ENCODE results near the gene KRT7. TPM values are rescaled to one million over a fixed set of nuclear protein-coding genes. Genes with fewer than 3 reads are reported as not detected.

Gene KRT7
- total RNA-seq, 1 donor from 2014 or later, result not detected

- Histone ChIP-seq H3K9ac (ENCODE audit: low read depth in 1 of 3, low read length in 3 of 3) (no peak overlapping the region), H3K27me3 (ENCODE audit: control insufficient read depth in 3 of 3, insufficient read depth in 3 of 3, low read length in 3 of 3) (peaks cover 14 to 25% (median 22%) of the 10 kb centered on the region in 3 donors), H3K9me3 (ENCODE audit: control insufficient read depth in 3 of 3, low read length in 3 of 3) (no peaks in the 10 kb centered on the region), H3K4me1 (ENCODE audit: control insufficient read depth in 3 of 3, insufficient read depth in 3 of 3, low read length in 3 of 3) (peaks cover 0 to 4% (median 0%) of the 10 kb centered on the region in 3 donors), H3K4me3 (ENCODE audit: low read length in 3 of 3) (no peak overlapping the region), H3K36me3 (ENCODE audit: control insufficient read depth in 3 of 3, insufficient read depth in 3 of 3, low read length in 3 of 3) (no peaks in the 10 kb centered on the region), H3K27ac (ENCODE audit: low read depth, low read length) (no peak overlapping the region)
Observed at GRCh38 chr12:52262286-52262685, 29.2 kb downstream of the KRT7 start.

- no peaks in the 10 kb centered on the region for H3K9me3 ChIP-seq (ENCODE audit: control insufficient read depth in 3 of 3, low read length in 3 of 3)
- H3K9ac ChIP-seq (ENCODE audit: low read depth in 1 of 3, low read length in 3 of 3), result no peak overlapping the region
Observed at GRCh38 chr12:52263761-52264434, 30.9 kb downstream of the KRT7 start.

DNA sequence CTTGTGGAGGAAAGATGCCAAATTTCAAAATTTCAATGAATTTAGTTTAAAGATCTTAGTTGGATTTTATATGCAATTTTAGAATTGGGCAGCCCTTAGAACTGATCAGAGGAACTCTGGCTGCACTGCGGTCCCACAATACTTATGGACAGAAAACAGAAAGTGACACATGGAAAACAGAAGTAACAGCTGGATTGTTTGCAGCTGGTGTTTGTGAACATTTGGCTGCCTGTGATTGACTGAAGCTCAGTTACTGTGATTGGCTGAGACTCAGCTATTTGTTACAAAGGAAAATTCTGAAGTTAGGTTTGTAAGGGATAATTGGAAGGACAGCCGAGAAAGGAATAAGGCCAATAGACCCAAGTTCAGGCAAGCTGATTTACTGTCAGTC is 31.4 kb downstream of the KRT7 start:
- H3K4me3 ChIP-seq (ENCODE audit: low read length in 3 of 3), result no peak overlapping the region
- H3K9ac ChIP-seq (ENCODE audit: low read depth in 1 of 3, low read length in 3 of 3), result no peak overlapping the region
- H3K36me3 ChIP-seq (ENCODE audit: control insufficient read depth in 3 of 3, insufficient read depth in 3 of 3, low read length in 3 of 3), result no peaks in the 10 kb centered on the region
- H3K9me3 ChIP-seq (ENCODE audit: control insufficient read depth in 3 of 3, low read length in 3 of 3), result no peaks in the 10 kb centered on the region
- no peaks in the 10 kb centered on the region for H3K4me1 ChIP-seq (ENCODE audit: control insufficient read depth in 3 of 3, insufficient read depth in 3 of 3, low read length in 3 of 3)
- peaks cover 6 to 9% (median 9%) of the 10 kb centered on the region in 3 donors for H3K27me3 ChIP-seq (ENCODE audit: control insufficient read depth in 3 of 3, insufficient read depth in 3 of 3, low read length in 3 of 3)
- H3K27ac ChIP-seq (ENCODE audit: low read depth, low read length), result no peak overlapping the region

More at GRCh38 chr12:52263761-52264434, 30.9 kb downstream of the KRT7 start:
- Histone ChIP-seq H3K36me3 (ENCODE audit: control insufficient read depth in 3 of 3, insufficient read depth in 3 of 3, low read length in 3 of 3) (no peaks in the 10 kb centered on the region), H3K27ac (ENCODE audit: low read depth, low read length) (no peak overlapping the region), H3K4me3 (ENCODE audit: low read length in 3 of 3) (no peak overlapping the region), H3K4me1 (ENCODE audit: control insufficient read depth in 3 of 3, insufficient read depth in 3 of 3, low read length in 3 of 3) (no peaks in the 10 kb centered on the region), H3K27me3 (ENCODE audit: control insufficient read depth in 3 of 3, insufficient read depth in 3 of 3, low read length in 3 of 3) (peaks cover 6 to 14% (median 13%) of the 10 kb centered on the region in 3 donors)

GRCh38 chr12:52266514-52266913 is 33.5 kb downstream of the KRT7 start:
- Histone ChIP-seq H3K36me3 (ENCODE audit: control insufficient read depth in 3 of 3, insufficient read depth in 3 of 3, low read length in 3 of 3) (no peaks in the 10 kb centered on the region), H3K9me3 (ENCODE audit: control insufficient read depth in 3 of 3, low read length in 3 of 3) (no peaks in the 10 kb centered on the region), H3K27me3 (ENCODE audit: control insufficient read depth in 3 of 3, insufficient read depth in 3 of 3, low read length in 3 of 3) (peaks cover 6 to 12% (median 8%) of the 10 kb centered on the region in 3 donors), H3K9ac (ENCODE audit: low read depth in 1 of 3, low read length in 3 of 3) (no peak overlapping the region), H3K4me1 (ENCODE audit: control insufficient read depth in 3 of 3, insufficient read depth in 3 of 3, low read length in 3 of 3) (no peaks in the 10 kb centered on the region), H3K27ac (ENCODE audit: low read depth, low read length) (no peak overlapping the region), H3K4me3 (ENCODE audit: low read length in 3 of 3) (no peak overlapping the region)

DNA sequence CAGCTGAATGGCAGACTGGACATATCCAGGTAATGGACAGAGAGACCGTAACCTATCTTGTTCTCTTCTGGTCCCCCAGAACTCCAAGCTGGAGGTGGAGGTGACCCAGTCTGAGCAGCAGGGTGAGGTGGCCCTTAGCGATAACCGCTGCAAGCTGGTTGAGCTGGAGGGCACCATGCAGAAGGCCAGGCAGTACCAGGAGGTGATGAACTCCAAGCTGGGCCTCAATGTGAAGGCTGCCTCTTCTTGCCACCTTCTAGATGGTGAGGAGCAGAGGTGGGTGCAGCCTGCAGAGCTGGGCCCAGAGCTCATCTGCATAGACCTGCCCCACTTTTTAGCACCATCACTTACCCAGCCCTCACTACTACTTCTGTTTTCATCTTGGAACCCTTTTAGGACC is 34.2 kb downstream of the KRT7 start:
- no peak overlapping the region for H3K27ac ChIP-seq (ENCODE audit: low read depth, low read length)
- no peak overlapping the region for H3K9ac ChIP-seq (ENCODE audit: low read depth in 1 of 3, low read length in 3 of 3)
- H3K9me3 ChIP-seq (ENCODE audit: control insufficient read depth in 3 of 3, low read length in 3 of 3), result no peaks in the 10 kb centered on the region
- no peak overlapping the region for H3K4me3 ChIP-seq (ENCODE audit: low read length in 3 of 3)
- peaks cover under 1 to 12% (median 5%) of the 10 kb centered on the region in 3 donors for H3K27me3 ChIP-seq (ENCODE audit: control insufficient read depth in 3 of 3, insufficient read depth in 3 of 3, low read length in 3 of 3)
- H3K4me1 ChIP-seq (ENCODE audit: control insufficient read depth in 3 of 3, insufficient read depth in 3 of 3, low read length in 3 of 3), result no peaks in the 10 kb centered on the region
- H3K36me3 ChIP-seq (ENCODE audit: control insufficient read depth in 3 of 3, insufficient read depth in 3 of 3, low read length in 3 of 3), result no peaks in the 10 kb centered on the region

DNA sequence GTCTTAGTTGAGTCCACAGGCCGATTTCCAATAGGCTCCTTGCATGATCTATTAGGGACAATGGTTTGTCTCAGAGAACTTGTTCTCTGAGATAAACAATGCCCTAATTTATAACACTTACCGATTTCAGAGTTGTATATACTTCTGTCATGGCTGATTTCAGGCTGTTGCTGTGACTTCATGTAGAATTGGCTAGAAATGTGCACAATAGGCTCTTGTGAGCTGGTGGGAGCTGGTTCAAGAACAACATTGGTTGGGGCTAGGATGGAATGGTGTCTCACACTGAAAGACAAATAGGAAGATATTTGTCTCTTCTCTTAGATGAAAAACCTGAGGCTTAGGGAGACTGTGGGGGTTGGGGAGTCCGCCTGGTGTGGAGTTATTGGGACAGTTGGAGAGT is 34.7 kb downstream of the KRT7 start:
- no peaks in the 10 kb centered on the region for H3K4me1 ChIP-seq (ENCODE audit: control insufficient read depth in 3 of 3, insufficient read depth in 3 of 3, low read length in 3 of 3)
- H3K4me3 ChIP-seq (ENCODE audit: low read length in 3 of 3), result no peak overlapping the region
- no peak overlapping the region for H3K27ac ChIP-seq (ENCODE audit: low read depth, low read length)
- H3K9me3 ChIP-seq (ENCODE audit: control insufficient read depth in 3 of 3, low read length in 3 of 3), result no peaks in the 10 kb centered on the region
- no peak overlapping the region for H3K9ac ChIP-seq (ENCODE audit: low read depth in 1 of 3, low read length in 3 of 3)
- peaks cover 0 to 12% (median 5%) of the 10 kb centered on the region in 3 donors for H3K27me3 ChIP-seq (ENCODE audit: control insufficient read depth in 3 of 3, insufficient read depth in 3 of 3, low read length in 3 of 3)
- H3K36me3 ChIP-seq (ENCODE audit: control insufficient read depth in 3 of 3, insufficient read depth in 3 of 3, low read length in 3 of 3), result no peaks in the 10 kb centered on the region

GRCh38 chr12:52268212-52268611 is 35.2 kb downstream of the KRT7 start:
- H3K4me1 ChIP-seq (ENCODE audit: control insufficient read depth in 3 of 3, insufficient read depth in 3 of 3, low read length in 3 of 3), result no peaks in the 10 kb centered on the region
- H3K27me3 ChIP-seq (ENCODE audit: control insufficient read depth in 3 of 3, insufficient read depth in 3 of 3, low read length in 3 of 3), result peaks cover 0 to 8% (median 5%) of the 10 kb centered on the region in 3 donors

GRCh38 chr12:52270541-52271070 is 37.6 kb downstream of the KRT7 start:
- Histone ChIP-seq H3K27ac (ENCODE audit: low read depth, low read length) (no peak overlapping the region), H3K36me3 (ENCODE audit: control insufficient read depth in 3 of 3, insufficient read depth in 3 of 3, low read length in 3 of 3) (no peaks in the 10 kb centered on the region), H3K4me3 (ENCODE audit: low read length in 3 of 3) (no peak overlapping the region), H3K9ac (ENCODE audit: low read depth in 1 of 3, low read length in 3 of 3) (no peak overlapping the region), H3K27me3 (ENCODE audit: control insufficient read depth in 3 of 3, insufficient read depth in 3 of 3, low read length in 3 of 3) (peaks cover 0 to 8% (median 5%) of the 10 kb centered on the region in 3 donors), H3K4me1 (ENCODE audit: control insufficient read depth in 3 of 3, insufficient read depth in 3 of 3, low read length in 3 of 3) (no peaks in the 10 kb centered on the region), H3K9me3 (ENCODE audit: control insufficient read depth in 3 of 3, low read length in 3 of 3) (no peaks in the 10 kb centered on the region)

More at GRCh38 chr12:52268212-52268611, 35.2 kb downstream of the KRT7 start:
- Histone ChIP-seq H3K4me3 (ENCODE audit: low read length in 3 of 3) (no peak overlapping the region), H3K27ac (ENCODE audit: low read depth, low read length) (no peak overlapping the region), H3K9me3 (ENCODE audit: control insufficient read depth in 3 of 3, low read length in 3 of 3) (no peaks in the 10 kb centered on the region), H3K36me3 (ENCODE audit: control insufficient read depth in 3 of 3, insufficient read depth in 3 of 3, low read length in 3 of 3) (no peaks in the 10 kb centered on the region), H3K9ac (ENCODE audit: low read depth in 1 of 3, low read length in 3 of 3) (no peak overlapping the region)

DNA sequence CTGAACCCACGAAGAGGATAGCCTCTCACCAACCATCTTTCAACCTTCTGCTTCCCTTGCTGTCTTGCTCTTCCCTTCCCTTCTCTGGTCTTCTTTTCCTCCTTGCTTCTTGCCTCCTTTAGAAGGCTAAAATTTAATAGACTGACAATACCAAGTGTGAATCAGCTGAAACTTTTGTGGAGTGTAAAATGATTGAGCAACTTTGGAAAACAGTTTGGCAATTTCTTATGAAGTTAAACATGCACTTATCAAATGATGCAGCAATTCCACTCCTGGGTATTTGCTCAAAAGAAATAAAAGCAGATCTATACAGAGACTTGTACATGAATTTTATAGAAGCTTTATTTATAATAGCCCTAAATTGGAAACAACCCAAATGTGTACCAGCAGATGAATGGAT is 38.1 kb downstream of the KRT7 start:
- Histone ChIP-seq H3K9me3 (ENCODE audit: control insufficient read depth in 3 of 3, low read length in 3 of 3) (no peaks in the 10 kb centered on the region), H3K4me3 (ENCODE audit: low read length in 3 of 3) (no peak overlapping the region), H3K9ac (ENCODE audit: low read depth in 1 of 3, low read length in 3 of 3) (no peak overlapping the region), H3K27ac (ENCODE audit: low read depth, low read length) (no peak overlapping the region), H3K27me3 (ENCODE audit: control insufficient read depth in 3 of 3, insufficient read depth in 3 of 3, low read length in 3 of 3) (peaks cover 0 to 12% (median 5%) of the 10 kb centered on the region in 3 donors), H3K4me1 (ENCODE audit: control insufficient read depth in 3 of 3, insufficient read depth in 3 of 3, low read length in 3 of 3) (no peaks in the 10 kb centered on the region), H3K36me3 (ENCODE audit: control insufficient read depth in 3 of 3, insufficient read depth in 3 of 3, low read length in 3 of 3) (no peaks in the 10 kb centered on the region)

DNA sequence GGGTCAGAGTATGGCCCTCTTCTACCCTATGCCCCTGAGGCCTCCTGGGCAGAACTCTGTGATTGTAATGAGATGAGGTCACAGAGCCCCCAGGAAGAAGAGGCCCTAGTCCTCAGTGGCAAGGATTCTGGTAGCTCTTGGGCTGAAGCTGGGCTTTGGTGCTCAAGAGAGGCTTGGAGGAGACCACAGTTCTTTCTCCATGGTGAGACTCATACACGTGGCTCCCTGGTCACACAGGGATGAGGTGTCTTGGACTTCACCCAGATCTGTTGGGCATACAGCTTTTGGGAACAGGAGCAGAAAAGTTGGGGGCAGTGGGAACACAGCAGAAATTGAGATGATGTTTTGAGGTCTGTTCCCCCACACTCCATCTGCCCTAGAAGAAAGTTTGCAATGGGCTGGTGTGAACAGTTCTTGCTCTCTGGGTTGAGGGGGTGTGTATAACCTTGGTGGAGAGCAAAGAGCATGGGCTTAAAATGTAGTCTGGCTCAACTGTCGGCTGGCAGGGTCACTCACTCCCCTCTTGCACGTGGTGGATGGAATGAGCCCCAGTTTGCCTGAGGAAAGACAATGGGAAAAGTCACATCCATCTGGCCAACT is 41.6 kb downstream of the KRT7 start, which contains the start of gene KRT86:
KRT86 (plus strand) TSS at position 125 of the 600 bp plus-strand sequence. CDS start 27,272 bp downstream, outside the sequence.
- H3K4me3 ChIP-seq (ENCODE audit: low read length in 3 of 3), result no peak within 1 kb of the TSS
- peaks cover 5 to 12% (median 11%) of the 10 kb centered on the region in 3 donors for H3K4me1 ChIP-seq (ENCODE audit: control insufficient read depth in 3 of 3, insufficient read depth in 3 of 3, low read length in 3 of 3)
- no peaks in the 10 kb centered on the region for H3K9me3 ChIP-seq (ENCODE audit: control insufficient read depth in 3 of 3, low read length in 3 of 3)
- H3K9ac ChIP-seq (ENCODE audit: low read depth in 1 of 3, low read length in 3 of 3), result no peak within 1 kb of the TSS
- H3K27me3 ChIP-seq (ENCODE audit: control insufficient read depth in 3 of 3, insufficient read depth in 3 of 3, low read length in 3 of 3), result peaks cover 3 to 27% (median 8%) of the 10 kb centered on the region in 3 donors
- no peak within 1 kb of the TSS for H3K27ac ChIP-seq (ENCODE audit: low read depth, low read length)
- H3K36me3 ChIP-seq (ENCODE audit: control insufficient read depth in 3 of 3, insufficient read depth in 3 of 3, low read length in 3 of 3), result no peaks in the 10 kb centered on the region
